K562 (cell line): ENCODE results near the gene INS. TPM values are rescaled to one million over a fixed set of nuclear protein-coding genes. Genes with fewer than 3 reads are reported as not detected.

Source experiments
- POLR2B ChIP-seq: fragments of 450-650 bp; IDR thresholded peaks from 2 replicates; pipeline ENCODE4 v1.6.1; 2018; ENCODE audit warnings: low read depth; ENCODE audit not compliant: partially characterized antibody
- STAT5A ChIP-seq: IDR thresholded peaks from 2 replicates; pipeline ENCODE4 v1.6.1; 2012; ENCODE audit warnings: low read length, inconsistent platforms, borderline replicate concordance
- polyA plus RNA-seq, 8 experiments: library from polyadenylated mRNA; depleted of rRNA in 4 of 8; stranded (reverse) in 5 of 8; unstranded in 3 of 8; fragments of >200 nt; fragmentation: Nextera tagmentation in 2 of 8; fragmentation: Illumina TruSeq in 1 of 8; extraction: Ambion mirVana in 2 of 8; extraction: Trizol in 1 of 8; gene quantifications; 2 replicates each; pipeline versions ENCODE4 v1.2.1 to v1.2.3, GENCODE V29; 2011 to 2014; ENCODE audit warnings: inconsistent platforms in 1 of 8, missing spikeins in 1 of 8
- total RNA-seq, 7 experiments: library from RNA; depleted of rRNA in 6 of 7; stranded (reverse); fragments of >200 nt in 6 of 7; fragmentation: Illumina TruSeq in 2 of 7; extraction: Trizol in 2 of 7; gene quantifications; 2 replicates each; pipeline versions ENCODE4 v1.2.1 to v1.2.3, GENCODE V29; 2011 to 2021; ENCODE audit warnings: low replicate concordance in 1 of 7
- TF ChIP-seq, protein P1 (sequence below): fragments of 250-450 bp; sonication (Bioruptor Pico); IDR thresholded peaks from 2 replicates; pipeline ENCODE4 v1.4.0; 2020; ENCODE audit warnings: mild to moderate bottlenecking, moderate library complexity
- TF ChIP-seq, protein P2 (sequence below): sonication (generic); formaldehyde crosslinking; IDR thresholded peaks from 2 replicates; pipeline ENCODE4 v1.8.1; 2023; ENCODE audit warnings: mild to moderate bottlenecking, missing genetic modification reagents

Gene INS
- total and polyA plus RNA-seq, 9 of the 15 experiments (the other 6 are each of a cell fraction or from before 2014, with no cell fraction given), result not detected

DNA sequence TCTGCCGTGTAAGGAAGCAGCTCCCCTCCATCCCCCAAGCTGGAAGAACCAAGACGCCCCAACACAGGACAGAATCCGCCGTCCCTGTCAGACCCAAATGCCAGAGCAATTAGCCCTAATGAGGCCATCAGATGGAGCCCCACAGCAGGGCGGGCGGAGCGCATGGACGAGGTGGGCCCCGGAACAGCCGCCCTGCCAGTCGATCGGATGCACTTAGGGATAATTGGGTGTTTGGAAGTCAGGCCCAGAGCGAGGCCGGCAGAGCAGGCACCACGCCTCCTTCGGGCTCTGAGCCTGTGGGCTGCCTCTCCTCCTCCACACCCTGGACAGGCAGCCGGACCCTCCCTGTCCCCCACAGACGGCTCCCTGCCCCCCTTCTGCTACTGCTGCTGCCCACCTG, 16.1 kb upstream of the INS start (continued):
- TF ChIP-seq, protein P1, sequence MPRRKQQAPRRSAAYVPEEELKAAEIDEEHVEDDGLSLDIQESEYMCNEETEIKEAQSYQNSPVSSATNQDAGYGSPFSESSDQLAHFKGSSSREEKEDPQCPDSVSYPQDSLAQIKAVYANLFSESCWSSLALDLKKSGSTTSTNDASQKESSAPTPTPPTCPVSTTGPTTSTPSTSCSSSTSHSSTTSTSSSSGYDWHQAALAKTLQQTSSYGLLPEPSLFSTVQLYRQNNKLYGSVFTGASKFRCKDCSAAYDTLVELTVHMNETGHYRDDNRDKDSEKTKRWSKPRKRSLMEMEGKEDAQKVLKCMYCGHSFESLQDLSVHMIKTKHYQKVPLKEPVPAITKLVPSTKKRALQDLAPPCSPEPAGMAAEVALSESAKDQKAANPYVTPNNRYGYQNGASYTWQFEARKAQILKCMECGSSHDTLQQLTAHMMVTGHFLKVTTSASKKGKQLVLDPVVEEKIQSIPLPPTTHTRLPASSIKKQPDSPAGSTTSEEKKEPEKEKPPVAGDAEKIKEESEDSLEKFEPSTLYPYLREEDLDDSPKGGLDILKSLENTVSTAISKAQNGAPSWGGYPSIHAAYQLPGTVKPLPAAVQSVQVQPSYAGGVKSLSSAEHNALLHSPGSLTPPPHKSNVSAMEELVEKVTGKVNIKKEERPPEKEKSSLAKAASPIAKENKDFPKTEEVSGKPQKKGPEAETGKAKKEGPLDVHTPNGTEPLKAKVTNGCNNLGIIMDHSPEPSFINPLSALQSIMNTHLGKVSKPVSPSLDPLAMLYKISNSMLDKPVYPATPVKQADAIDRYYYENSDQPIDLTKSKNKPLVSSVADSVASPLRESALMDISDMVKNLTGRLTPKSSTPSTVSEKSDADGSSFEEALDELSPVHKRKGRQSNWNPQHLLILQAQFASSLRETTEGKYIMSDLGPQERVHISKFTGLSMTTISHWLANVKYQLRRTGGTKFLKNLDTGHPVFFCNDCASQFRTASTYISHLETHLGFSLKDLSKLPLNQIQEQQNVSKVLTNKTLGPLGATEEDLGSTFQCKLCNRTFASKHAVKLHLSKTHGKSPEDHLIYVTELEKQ, result no peak
- no peak for TF ChIP-seq POLR2B
- TF ChIP-seq, protein P2, sequence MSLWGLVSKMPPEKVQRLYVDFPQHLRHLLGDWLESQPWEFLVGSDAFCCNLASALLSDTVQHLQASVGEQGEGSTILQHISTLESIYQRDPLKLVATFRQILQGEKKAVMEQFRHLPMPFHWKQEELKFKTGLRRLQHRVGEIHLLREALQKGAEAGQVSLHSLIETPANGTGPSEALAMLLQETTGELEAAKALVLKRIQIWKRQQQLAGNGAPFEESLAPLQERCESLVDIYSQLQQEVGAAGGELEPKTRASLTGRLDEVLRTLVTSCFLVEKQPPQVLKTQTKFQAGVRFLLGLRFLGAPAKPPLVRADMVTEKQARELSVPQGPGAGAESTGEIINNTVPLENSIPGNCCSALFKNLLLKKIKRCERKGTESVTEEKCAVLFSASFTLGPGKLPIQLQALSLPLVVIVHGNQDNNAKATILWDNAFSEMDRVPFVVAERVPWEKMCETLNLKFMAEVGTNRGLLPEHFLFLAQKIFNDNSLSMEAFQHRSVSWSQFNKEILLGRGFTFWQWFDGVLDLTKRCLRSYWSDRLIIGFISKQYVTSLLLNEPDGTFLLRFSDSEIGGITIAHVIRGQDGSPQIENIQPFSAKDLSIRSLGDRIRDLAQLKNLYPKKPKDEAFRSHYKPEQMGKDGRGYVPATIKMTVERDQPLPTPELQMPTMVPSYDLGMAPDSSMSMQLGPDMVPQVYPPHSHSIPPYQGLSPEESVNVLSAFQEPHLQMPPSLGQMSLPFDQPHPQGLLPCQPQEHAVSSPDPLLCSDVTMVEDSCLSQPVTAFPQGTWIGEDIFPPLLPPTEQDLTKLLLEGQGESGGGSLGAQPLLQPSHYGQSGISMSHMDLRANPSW (CRISPR knock-in tag), result no peak
- TF ChIP-seq STAT5A, result no peak
